ENCODE measurements around the gene NHEJ1.

Gene NHEJ1

DNA sequence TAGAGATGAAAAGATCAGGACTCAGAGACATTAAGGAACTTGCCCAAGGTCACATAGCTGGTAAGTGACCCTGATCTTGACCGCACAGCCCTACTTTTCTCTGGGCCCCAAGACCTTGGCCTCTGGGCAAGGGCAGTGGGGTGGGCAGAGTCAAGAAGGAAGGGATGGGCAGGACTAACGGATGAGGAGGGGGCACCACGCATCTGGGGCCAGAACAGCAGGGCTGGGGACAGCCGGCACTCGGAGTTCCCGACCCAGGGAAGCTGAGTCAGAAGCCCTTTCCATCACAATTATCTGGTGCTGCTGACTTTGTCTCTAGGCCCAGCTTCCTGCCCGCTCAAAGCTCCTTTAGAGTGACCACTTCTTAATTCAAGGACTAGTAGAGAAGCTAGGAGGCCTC, 133.7 kb downstream of the NHEJ1 start:
- DNase-seq = no peak

DNA sequence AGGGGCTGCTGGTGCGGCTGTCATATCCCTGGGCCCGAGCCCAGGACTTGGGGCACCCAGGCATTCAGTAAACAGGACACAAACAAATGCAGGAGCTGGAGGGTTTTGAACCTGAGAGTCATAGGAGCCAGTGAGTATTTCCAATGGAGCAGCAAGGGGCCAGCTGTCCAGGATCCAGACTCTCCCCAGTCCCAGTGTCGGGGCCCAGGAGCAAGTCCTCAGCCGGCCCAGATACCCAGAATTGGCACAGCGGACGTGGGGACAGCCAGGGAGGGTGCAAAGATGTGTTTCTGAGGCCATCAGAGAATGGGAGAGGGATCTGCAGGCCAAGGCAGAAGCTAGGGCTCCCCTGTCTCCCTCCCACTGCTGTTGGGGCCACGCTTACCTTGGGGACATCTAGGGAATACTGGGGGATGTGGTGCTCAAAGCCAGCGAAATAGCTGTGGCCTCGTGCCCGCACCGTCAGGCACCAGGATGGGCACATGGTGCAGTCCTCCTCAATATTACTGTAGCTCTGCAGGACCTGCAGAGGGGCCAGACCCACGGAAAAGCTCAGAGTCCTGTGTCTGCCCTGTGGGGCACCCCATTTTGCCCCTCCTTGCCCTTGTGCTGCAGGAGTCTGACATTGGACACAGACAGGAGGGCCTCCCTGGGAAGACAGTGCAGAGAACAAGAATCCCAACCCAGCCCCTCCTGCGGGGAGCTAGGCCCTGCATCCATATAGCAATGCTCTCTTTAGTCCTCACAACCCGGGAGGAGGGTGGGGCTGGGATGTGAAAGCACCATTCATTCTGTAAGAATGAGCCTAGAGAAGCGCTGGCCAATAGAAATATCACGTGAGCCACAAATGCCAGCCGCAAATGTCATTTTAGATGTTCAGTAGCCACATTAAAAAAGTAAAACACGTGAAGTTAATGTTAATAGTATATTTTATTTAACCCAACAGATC, 134.7 kb downstream of the NHEJ1 start:
- DNase-seq = no peak

Measured in NCI-H146 (cell line).